IPS-18c (cell line): ENCODE data around the gene HADH.

Experiments
- H3K4me3 ChIP-seq: 2 replicates; pipeline ENCODE4 v1.7.0; 2013; ENCODE audit warnings: low read depth, mild to moderate bottlenecking, low read length, moderate library complexity; ENCODE audit not compliant: insufficient read depth
- H3K9me3 ChIP-seq: one replicate; pipeline ENCODE4 v1.6.1; 2013; ENCODE audit warnings: mild to moderate bottlenecking, low read length, moderate library complexity; ENCODE audit not compliant: control insufficient read depth, insufficient read depth

Gene HADH

DNA sequence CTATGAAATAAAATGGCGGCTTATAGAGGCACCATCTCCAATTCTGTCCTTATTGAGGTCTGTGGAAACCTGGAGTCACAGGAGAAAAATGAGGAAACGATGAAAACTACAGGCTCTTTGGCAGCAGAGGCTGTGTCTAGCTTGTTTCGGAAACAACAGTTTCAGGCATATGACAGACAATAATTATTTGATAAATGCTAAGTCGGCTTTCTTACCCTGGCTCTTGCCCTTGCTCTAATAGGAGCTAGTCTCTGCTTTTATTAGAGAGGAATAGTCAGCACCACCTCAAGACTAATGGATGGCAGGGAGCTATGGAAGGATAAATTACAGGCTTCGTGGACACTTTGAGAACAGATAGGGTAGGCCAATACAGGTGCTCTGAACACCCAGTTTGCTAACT is 24.3 kb downstream of the HADH start:
- Histone ChIP-seq H3K9me3 (no peaks in the 10 kb centered on the region), H3K4me3 (no peak overlapping the region)

DNA sequence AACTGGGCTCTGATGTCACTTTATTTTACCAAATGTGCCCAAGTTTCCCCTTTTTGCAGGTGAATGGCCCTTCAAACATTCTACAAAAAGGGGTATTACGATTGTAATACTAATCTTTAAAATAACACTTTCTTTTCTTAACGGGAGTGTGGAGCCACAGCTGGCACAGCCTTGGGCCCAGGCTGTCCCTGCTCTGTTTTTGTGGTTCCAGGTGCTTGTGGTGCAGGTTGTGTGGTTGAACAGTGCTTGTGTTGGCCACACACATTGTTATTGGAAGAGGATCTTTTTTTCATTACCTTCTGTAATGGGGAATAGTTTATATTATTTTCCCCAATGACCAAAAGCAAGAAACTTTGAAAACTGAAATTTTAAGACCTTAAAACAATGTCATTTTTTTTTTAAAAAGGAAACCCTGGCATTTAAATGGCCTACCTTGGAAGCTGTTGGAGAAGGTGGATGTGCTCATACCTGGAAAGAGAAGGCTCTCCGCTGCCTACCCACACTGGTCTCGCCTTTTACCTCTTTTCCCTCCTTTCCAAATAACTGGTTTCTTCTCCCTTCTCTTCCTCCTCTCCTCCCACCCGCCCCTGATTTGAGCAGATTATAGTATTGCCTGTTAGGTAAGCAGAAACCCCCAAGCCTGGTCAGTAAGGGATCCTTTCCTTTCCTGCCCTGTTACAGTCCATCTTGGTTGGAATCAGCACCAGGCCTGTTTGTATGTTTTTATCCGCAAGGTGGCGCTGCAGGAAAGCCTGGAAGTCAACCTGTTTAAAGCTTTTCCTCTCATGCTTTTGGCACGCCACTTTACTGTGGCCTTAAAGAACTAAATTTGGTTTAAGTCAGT is 28.6 kb downstream of the HADH start:
- no peak overlapping the region for H3K4me3 ChIP-seq
- no peaks in the 10 kb centered on the region for H3K9me3 ChIP-seq

DNA sequence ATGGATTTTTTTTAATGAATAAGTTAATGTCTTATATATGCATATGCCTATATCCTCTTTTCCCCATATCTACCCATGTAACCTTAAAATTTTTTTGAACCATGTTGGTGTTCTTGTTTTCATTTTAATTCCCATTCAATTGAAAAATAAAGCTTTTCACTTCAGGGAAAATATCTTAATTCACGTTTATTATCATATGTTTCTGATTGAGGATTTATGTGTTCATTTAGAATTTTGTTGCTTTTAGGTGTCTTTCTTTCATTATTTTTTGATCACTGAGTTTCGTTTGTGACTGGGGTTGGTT is 29.1 kb downstream of the HADH start:
- no peaks in the 10 kb centered on the region for H3K9me3 ChIP-seq

DNA sequence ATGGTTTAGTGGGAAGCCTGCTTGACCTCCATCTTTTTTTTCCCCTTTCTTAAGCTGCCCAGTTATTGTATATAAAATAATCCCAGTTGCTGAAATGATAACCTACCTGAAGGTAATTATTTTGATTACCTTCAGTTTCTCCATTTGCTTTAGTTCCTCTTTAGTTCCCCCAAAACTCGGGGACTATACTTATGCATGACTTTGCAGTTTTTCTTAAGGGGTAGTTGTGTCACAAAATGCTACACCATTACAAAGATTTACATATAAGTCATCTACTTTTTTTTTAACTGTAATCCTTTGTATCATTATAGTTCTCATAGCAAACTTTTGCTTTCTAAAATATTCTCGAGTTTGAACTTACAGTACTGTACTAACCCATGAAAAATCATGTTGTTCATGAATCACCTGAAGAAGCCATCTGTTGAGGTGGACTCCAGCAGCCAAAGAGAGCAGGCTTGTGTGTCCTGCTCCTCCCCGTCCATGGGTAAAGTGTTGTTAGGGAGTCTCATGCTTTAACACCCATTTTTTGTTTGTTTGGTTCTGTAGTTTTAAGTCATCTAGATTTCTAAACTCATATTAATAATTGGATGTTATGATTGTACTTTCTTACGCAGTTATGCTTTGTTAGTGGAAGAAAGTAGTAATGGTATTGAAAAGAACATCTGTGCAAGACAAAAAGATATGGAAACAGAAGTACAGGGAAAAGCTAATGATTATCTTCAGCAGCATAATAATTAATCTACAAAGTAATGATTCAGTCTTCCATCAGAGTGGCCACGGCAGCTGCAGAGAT is 34.6 kb downstream of the HADH start:
- no peak overlapping the region for H3K4me3 ChIP-seq

More for the DNA sequence above, 29.1 kb downstream of the HADH start:
- H3K4me3 ChIP-seq, result no peak overlapping the region

DNA sequence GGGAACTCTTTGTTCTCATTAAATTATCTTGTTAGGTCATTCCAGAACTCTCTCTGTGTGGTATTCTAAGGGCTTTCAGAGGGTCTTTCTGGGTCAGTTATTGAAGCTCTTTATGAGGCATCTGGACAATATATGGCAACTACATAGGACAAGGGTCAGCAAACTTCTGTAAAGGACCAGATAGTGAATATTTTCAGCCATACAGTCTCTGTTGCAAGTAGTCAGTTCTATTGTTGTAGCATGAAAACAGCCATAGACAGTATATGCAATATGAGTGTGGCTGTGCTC is 35.1 kb downstream of the HADH start:
- Histone ChIP-seq H3K4me3 (no peak overlapping the region), H3K9me3 (no peaks in the 10 kb centered on the region)

More for the DNA sequence above, 34.6 kb downstream of the HADH start:
- no peaks in the 10 kb centered on the region for H3K9me3 ChIP-seq

DNA sequence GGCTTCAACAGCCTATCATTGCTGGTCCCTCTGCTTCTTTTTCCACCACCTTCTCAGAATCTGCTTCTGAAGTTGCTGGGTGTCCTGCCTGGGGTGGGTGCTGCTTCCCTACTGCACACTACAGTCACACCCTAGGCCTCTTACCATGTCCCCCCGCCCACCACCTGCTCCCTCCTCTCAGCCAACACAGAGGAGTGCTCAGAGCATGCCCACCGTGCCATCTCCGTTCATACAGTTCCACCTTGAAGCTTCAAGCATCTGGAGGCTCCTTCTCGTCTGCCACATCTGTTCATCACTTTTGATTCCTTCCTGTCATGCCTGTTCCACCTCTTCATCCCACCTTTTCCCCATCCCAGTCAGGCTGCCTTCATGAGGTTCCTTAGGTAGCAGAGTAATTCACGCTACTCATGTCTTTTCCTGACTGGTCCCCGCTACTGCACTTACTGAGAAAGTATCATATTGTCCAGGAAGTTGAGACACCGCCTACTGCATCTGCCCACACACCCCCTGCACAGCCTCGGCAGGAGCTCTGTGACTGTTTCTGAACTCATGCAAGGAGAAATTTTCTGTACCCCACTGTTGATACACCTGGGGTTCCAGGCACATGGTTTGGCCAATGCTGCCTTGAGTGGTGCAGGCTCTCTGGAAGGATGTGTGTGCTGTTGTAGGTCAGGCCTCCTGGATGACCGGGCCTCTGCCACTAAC is 39.5 kb downstream of the HADH start:
- H3K4me3 ChIP-seq, result no peak overlapping the region

DNA sequence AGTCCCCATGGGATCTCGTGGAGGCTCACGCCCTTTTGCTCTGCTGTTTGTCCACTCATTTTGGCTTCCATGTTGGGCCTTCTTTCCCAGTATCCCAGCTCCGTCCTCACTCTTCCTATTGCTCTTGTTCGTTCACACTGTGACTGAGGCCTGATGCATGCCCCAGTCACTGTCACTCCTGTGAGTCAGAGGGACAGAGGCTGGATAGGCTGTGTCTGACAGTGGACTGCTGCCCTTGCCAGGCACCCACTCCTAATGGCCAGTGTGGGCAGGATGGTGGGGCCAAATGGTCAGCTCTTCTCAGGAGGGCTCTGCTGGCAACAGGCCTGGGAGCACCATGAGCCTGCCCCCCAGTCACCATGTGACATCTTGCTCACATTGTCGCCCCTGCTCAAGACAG is 40.0 kb downstream of the HADH start:
- no peak overlapping the region for H3K4me3 ChIP-seq
- H3K9me3 ChIP-seq, result no peaks in the 10 kb centered on the region

More for the DNA sequence above, 39.5 kb downstream of the HADH start:
- H3K9me3 ChIP-seq, result no peaks in the 10 kb centered on the region

DNA sequence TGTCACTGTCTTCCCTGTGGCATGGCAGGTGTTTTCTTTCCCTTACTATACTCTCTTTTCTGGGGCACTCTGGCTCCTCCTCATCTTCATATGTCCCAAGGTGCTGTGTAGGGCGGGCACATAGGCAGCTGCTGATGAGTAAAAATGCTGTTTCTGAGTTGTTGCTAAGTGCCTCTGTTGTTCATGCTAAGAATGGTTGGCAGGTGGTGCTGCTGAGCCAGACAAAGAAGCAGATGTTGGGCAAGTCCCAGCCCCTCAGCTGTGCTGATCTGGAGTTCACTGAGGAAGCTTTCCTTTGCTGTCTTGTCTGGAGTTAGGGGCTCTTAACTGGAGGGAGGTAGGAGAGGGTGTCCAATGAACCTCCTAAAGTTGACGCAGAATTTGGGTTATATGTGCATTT is 40.6 kb downstream of the HADH start:
- no peak overlapping the region for H3K4me3 ChIP-seq
- H3K9me3 ChIP-seq, result no peaks in the 10 kb centered on the region

DNA sequence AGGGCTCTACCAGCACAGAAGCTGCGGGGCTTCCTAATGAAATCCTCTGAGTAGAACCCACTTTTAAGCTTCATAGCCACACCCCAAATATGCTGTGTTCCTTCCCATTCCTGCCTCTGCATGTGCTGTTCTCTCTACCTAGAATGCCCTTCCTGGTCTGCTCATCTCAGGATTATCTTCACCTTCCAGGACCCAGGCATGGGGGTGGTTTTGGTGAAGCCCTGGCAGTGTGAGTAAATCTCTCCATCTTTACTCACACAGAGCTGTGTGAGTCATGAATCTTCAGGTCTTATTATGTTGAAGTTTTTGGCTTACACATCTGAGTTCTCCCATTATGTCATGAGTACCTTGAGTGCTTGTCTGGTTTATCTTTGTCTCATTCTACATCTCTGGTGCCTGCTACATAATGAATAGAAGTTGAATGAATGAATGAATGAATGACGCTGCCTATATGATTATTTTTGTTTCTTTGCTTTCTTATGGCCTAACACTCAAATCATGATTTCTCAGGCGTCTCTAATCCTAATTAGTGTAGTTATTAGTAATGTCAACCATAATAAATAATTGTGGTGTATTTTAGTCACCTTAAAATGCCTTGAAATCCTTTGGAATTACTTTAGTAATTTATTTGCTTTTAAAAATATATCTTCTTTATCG is 41.9 kb downstream of the HADH start:
- Histone ChIP-seq H3K4me3 (no peak overlapping the region), H3K9me3 (no peaks in the 10 kb centered on the region)

DNA sequence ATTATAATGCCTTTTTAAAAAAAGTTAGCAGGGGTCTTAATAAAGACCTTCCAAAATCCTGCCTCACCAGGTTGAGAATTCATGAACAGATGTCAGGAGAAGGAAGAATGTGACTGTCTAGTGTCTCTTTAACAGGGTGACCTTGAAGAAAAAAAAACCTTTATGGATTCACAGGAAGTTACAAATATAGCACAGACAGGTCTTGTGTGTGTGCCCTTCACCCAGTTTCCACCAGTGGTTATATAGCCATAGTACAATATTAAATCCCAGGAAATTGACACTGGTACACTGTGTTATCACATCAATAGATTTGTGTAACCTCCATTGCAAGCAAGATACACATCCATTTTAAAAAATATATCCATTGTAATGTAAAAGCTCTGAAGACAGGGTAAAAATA is 43.7 kb downstream of the HADH start:
- Histone ChIP-seq H3K9me3 (no peaks in the 10 kb centered on the region), H3K4me3 (no peak overlapping the region)

DNA sequence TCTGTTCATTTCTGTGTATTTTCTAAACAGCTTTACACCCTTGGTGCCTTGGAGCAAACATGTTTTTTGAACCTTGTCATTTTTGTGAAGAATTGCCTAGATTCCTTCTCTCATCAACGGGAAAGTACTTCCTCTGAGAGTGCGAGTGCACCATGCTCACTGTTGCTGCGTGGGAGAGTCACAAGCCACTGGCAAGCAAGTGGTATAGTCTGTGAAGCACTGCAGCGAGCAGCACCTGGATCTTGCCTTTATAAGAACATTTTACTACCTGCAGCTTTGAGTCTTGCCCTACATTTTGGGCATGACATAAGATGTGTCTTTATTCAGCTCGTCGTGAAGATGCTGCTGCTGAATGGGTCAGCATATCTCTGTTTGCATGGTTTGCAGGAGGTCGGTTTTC is 44.9 kb downstream of the HADH start:
- H3K4me3 ChIP-seq, result no peak overlapping the region
- H3K9me3 ChIP-seq, result no peaks in the 10 kb centered on the region

DNA sequence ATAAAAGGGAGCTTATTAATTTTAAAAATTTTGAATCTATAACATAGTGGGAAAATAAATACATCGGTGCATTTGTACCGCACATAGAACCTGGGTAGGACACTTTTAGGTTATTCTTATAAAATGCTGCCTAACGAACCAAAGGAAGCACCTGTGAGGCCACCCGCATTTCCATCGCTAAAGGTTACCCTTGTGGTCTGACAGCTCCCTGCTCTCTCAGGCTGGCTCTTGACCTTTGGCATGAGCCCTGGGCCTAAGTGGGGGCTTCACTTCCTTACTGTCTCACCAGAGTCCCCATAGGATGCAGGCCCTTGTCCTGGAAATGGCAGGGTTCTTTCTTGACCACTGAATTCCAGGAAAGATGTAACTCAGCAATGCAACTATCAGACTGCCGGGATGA is 46.0 kb downstream of the HADH start:
- Histone ChIP-seq H3K9me3 (no peaks in the 10 kb centered on the region), H3K4me3 (no peak overlapping the region)

DNA sequence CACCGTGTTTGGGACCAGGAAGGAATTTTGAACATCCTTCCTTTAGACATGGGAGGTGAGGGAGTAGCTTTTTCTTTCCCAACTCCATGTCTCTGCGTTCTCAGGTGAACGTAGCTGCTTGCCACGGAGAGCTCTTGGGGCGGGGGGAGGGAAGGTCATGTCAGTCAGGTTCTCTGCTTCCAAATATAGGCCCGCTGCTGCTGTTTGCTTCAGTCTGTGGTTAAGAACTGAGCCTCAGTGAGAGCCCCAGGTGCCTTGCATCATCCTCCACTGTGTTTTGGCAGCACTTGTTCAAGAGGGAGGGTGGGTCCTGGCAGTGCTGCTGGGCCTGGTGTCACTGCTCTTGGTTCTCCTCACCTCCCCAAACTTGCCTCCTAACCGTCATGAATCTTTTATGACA is 46.5 kb downstream of the HADH start:
- Histone ChIP-seq H3K9me3 (no peaks in the 10 kb centered on the region), H3K4me3 (no peak overlapping the region)

DNA sequence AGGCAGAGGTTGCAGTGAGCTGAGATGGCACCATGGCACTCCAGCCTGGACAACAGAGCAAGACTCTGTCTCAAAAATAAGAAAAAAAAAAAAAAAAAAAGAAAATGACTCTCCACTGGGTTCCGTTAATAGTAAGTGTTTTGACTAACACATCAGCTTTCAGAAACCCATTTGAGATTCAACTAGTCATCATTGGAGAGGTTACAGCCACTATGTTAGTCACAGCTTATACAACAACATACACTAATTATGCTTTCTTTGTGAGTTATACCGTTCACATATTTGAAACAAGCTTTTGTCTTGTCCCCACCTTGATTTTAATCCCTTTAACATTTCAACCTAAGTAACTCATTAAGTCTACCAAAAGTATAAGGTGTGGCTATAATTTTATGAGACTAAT is 48.2 kb downstream of the HADH start:
- no peak overlapping the region for H3K4me3 ChIP-seq
- no peaks in the 10 kb centered on the region for H3K9me3 ChIP-seq

DNA sequence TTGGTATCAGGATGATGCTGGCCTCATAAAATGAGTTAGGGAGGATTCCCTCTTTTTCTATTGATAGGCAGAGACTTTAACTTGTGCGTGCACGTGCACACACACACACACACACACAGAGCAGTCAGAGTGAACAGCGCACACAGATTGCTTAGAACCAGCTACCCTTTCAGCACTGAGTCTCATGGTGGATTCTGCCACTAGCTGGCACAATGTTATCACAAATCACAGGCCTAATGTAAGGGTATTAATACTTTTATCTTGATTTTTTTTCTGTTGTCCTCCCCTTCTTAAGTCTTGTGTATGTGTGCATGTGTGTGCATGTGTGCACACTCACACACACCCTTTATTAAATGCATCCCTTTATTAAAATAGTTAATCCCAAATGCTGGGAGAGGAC is 53.2 kb downstream of the HADH start:
- Histone ChIP-seq H3K4me3 (no peak overlapping the region), H3K9me3 (no peaks in the 10 kb centered on the region)

DNA sequence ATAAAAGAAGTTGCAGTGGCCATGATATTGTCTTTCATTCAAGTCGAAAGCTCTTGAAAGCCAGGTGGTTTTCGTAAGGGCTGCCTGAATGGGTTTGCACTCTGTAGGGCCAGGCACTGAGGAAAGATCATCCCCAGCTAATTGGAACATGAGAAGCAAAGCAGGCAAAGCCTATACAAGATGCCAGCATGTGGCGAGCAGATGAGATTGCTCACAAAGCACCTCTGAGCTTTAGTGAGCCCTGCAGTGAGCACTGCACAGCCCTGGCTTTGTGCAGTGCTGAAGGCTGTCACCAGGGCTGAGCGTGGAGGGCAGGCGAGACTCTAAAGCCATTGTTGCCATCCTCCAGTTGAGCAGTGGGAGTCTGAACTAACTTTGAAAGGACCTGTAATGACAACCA is 53.8 kb downstream of the HADH start:
- Histone ChIP-seq H3K9me3 (no peaks in the 10 kb centered on the region), H3K4me3 (no peak overlapping the region)

DNA sequence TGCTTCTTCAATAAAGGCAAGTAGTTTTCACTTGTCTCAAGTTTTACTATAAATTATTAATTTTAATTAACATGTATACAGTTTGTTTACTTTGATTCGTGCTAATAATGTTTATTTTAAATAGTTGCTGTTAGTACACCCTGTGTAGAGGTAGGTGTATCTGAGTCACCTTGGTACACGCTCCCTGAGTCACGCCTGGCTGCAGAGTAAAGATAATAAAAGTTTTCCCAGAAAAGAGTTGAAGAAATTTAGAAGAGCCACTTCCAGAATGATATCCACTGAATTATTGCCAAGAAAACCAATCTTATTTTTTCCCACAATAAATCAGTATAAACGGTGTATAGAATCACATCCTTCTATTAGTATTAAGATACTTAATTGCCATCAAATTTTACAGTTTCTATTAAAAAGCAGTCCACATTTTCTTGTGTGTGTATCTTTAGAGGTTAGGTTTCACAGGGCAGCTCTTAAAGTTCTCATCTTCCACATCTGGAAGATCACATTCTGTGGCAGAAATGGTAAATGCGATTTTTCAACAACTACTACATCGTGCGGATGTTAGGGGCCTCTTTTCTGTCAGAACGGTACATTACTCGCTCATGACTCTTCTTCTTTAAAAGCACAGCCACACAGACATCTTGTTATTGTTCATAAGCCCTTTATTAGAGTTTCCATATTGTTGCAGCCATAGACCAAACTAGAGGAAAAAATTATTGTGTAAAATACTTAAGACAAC is 55.4 kb downstream of the HADH start:
- no peaks in the 10 kb centered on the region for H3K9me3 ChIP-seq
- no peak overlapping the region for H3K4me3 ChIP-seq
